Stimulated activated CD8-positive, alpha-beta memory T cell treated with anti-CD3 and anti-CD28 coated beads, Interleukin-7, amount 100 ng/mL, for 1 hour (primary cell): ENCODE results near the gene INPP4B.

Source experiments
- DNase-seq, 2 donors: peaks; one replicate each; pipeline ENCODE4 v3.0.0-alpha.2; 2020; ENCODE audit warnings: low read depth in 2 of 2

Gene INPP4B

DNA sequence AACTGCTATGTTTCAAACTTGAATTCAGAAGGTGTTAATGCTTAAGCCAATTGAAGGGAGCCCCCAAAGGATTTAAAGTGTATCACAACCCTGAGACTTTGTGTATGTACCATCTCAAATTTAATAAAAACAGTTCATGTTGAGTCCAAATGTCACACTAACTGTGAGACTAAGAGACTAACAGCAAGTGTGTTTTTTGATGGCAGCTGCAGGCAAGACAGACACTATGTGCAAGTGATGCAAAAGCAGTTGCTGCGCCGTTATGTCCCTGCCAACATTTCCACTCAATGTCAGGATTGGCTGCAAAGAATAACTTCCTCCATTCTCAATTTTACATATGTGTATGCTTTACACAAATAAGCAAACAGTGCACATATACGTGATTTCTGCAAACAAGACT lies 615.1 kb downstream of the INPP4B start:
- no peak for DNase-seq

DNA sequence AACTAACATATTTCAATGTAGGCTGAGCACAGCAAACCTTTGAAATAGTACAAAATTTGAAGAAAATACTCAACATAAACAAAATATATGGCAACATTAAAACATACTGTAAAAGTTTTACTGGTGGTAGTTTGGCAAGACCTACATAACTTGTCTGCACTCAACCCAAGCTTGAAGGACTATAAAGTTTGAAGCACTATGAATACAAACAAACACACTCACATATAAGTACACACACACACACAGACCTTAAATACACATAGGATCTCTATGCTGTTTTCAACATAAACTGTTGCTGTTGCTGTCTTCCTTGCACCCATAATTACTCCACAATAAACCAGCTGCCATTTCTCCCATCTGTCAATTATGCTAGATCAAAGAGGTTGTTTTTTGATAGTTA lies 620.1 kb downstream of the INPP4B start:
- no peak for DNase-seq

DNA sequence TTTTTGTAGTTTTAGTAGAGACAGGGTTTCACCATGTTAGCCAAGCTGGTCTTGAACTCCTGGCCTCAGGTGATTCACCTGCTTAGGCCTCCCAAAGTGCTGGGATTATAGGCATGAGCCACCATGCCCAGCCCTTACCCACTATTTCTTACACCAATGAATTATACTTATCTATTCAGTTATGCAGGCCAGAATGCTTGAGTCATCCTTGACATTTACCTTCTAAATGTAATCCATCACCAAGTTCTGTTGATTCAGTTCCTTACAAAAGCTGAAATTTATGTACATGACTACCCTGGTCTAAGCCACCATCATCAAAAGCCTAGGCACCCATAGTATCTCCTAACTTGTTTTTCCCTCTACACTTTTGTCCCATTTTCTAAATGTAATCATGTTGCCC lies 624.0 kb downstream of the INPP4B start:
- DNase-seq: no peak

DNA sequence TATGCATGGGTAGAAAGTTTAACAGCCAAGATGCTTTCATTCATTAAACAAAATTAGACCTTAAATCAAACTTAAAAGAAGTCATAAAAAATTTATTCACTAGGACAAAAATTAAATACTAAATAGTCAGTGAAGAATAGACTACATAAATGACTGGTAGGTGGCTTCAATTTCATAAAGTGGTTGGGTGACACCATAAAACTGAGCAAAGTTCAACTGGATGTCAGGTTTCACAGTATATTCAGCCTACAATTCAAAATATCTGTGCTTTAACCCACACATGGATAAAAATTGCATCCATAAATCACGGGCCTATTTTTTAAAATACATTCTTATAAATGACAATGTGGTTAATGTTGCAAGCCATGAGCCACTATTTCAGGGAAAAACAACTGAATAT lies 627.4 kb downstream of the INPP4B start:
- no peak for DNase-seq

DNA sequence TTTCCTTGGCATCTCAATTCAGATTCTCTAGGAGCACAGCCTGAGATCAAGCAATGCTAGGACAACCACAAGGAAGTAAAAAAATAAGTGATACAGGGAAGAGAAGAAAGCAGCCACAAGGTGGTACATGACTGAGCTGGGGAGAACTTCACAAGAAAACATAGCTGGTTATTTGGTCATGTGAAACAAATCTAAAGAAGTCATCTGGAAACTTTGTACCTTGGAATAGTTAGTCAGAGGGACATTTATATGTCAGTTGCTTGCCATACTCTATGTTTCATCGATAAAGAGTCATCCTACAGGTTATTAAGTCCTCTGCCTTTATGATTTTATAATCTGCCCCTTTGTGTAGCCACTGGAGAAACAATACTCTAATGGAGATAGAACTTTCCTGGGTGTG lies 634.7 kb downstream of the INPP4B start:
- no peak for DNase-seq

DNA sequence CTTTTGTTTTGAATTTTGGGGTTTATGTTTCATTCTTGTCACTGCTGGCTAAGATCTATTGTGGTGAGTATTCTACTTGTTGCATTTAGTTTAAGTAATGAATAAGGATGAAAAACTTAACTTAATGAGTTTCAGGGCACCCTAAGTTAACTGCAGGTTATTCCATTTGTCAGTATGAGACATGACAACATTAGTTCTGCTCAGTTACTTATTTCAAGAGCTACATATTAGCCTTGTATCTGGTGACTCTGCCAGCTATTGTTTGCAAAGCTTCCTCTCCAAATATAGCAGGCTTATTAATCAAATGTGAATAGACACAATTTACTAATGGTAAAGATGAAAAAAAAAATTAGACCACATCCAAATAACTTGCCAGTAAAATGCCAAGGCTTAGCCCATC lies 642.6 kb downstream of the INPP4B start:
- DNase-seq: no peak

DNA sequence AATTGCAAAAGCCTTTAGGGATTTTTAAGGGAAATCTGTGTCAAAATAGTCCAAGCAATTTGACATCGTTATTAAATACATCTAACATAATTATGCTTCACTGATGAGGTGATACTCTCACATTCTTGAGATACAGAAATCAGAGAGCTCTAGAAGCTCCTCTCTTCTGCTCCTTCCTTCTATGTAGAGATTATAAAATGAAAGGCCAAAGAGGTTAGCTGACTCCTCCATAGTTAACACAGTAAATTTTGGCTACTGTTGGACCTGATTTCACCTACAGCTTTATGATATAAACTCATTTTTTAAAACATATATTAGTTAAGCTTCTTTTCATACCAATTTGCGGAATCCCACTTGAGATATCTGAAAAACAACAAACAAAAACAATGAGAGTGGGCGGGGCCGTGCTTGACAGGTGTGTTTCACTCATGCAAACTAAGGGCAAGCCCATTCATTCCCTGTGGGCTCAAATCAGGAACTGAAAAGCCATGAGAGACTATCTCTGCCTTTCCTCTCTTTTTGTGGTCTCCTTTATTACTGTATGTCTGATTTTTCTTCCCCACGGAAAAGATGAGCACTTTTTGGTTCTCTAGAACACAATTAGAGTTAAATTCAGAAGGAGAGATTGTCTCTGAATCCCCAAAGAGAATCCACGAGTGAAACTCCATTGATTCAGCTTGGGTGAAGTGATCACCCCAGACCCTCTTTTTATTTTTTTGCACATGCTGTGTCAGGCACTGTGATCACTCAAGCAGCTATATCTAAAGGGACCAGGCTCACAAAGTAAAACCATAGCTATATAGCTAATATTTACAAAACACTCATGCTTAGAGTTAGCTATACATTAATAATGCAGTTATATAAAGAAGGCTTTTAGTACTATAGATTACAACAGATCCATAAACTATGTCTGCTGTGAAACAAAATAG lies 643.4 kb downstream of the INPP4B start:
- no peak for DNase-seq

DNA sequence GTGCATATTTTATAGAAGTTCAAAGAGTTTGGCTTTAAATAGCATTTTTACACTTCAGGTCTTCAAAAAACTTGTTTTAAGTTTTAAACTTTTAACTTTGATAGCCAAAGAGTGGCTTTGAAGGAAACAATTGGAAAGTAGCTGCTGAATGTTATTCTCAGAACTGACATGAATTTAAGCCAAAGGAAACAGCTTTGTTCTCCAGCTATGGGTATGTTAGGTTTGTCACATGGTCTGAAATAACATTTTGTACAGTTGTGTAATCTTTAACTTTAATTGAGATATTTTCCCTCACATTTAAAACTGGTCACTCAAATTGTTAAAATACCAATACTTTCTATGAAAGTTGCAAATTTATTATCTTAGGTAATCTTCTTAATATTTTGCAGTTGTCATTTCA lies 645.1 kb downstream of the INPP4B start:
- no peak for DNase-seq

DNA sequence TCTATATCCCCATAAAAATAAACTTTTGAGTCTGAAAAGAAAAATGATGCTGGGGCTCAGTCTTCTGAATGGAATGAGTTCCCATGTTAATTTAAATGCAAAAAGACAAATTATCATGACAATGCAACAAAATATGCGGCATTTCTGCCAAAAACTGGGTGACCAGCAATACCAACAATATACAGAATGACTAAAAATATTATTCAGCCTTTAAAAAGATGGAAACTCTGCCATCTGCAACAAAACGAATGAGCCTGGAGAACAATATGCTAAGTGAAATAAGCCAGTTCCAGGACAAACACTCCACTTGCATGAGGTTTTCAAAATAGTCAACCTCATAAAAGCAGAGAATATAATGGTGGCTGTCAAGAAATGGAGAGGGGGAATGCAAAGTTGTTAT lies 651.2 kb downstream of the INPP4B start:
- DNase-seq: no peak

DNA sequence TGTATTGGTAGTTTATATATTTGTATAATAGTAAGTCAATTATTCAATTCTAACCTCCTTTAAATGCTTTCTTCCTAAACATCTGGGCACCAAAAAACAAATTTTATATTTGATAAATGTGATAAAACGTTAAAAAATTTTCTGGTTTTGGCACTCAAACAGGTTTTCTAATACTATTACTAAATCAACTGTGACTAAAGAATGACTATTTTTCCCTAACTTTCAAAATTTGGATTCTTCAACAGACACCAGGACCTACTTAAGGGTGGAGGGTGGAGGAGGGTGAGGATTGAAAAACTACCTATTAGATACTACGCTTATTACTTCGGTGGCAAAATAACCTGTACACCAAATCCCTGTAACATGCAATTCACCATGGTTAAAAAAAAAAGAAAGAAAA lies 654.2 kb downstream of the INPP4B start:
- DNase-seq: no peak

DNA sequence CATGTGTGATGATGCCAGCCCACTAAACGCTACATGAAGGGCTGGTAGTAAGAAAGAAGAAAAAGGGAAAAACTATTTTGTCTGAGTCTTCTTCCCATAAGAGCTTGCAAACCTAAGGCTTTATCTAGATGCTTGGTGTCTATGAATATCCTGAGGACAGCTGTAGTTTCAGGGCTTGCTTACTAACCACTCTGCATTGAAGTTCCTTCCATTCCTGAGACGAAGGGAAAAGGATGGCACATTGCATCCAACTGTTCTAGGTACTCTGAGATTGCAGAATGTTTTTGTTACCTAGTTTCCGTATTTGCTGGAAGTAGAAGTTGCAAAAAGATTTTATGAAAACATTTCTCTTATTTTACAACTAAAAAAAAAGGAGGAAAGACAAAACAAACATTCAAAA lies 665.1 kb downstream of the INPP4B start:
- DNase-seq: no peak

DNA sequence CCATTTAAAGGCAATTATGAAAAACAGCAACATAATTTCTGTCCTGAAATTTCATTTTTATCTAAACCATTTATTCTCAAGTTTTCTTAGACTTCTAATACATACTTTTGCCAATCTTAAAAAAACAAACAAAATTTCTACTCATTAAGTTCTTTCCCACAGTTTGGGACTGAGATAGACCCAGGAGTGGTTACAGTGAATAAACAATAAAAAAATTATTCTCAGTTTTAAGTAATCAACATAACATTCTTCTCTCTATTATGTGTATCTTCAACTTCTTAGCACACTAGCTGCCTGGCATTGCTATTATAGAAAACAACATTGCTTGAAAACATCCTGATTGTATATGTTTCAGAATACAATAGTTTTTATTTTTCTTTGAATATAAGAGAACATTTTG lies 676.9 kb downstream of the INPP4B start:
- no peak for DNase-seq

DNA sequence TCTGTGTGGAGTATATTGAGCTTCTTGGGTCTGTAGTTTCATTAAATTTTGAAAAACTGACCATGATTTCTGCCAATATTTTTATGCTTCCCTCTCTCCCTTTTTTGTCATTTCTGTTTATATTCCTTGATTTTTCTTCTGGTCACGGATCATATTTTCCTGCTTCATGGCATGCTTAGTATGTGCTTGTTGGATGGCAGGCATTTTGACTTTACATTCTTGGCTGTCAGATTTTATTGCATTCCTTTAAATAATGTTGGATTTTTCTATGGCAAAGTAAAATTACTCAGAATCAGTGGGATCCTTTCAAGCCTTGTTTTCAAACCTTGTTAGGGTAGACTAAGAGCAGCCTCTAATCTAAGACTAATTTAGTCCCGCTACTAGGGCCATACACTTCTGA lies 677.9 kb downstream of the INPP4B start:
- DNase-seq: no peak

DNA sequence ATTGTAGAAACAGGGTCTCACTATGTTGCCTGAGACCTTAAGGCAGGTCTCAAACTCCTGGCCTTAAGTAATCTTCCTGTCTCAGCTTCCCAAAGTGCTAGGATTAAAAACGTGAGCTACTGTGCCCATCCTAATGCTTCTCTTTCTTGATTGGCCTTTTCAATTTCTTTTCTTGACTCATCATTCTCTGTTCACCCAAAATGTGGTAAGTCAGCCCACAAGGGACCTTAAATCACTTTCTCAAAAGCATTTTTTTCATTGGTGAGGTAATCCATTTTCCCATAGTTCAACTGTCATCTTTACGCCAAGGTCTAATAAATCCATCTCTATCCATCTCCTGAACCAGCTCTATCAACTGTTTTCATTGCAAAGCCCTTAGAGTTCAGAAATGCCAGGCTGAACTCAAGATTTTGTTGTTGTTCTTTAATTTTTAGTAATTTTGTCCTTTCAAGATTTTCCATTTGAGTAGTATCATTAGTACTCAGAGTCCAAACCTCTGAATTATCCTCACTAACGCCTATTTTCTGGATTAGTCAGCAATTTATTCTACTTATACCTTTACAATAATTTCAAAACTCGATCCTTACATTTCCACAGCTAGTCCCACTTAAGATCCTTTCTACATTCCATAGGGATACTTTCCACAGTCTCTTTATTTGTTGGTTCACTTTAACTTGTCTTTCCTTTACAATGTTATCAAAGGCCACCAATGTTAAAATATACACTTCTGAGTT lies 681.2 kb downstream of the INPP4B start:
- DNase-seq: no peak

DNA sequence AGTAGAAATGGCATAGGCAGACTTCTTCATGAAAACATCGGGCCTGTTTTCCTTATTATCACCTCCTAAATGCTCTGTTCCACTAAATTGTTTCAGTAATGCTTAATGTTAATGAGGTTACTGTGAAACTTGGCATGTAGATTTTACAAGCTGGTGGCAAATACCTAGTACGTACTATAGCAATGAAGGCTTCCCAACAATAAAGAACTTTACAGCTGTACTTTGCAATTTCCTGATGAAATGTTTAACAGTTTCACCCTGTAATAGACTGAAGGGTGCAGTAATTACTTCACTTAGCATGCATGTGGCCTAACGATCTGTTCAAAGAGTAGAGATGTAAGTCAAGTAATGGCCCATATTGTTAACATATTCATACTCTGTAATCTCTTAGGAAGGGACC lies 685.0 kb downstream of the INPP4B start:
- no peak for DNase-seq

DNA sequence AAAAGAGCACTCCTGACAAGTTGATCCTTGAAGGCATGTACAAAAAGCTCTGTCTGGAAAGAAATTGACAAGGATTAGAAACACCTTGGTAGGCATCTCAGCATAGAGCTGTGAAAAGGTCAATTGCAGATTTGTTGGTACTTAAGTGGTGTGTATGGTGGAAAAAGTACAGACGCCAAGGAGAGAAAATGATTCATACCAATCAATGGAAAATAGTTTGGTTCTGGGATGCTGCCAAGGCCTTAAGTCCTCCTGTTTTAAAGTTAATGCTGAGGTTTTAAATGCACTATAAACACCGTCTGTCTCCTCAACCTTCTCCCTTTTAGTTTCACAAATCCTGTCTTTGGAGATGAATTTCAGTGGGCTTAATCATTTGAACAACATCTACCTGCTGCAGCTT lies 685.6 kb downstream of the INPP4B start:
- no peak for DNase-seq

DNA sequence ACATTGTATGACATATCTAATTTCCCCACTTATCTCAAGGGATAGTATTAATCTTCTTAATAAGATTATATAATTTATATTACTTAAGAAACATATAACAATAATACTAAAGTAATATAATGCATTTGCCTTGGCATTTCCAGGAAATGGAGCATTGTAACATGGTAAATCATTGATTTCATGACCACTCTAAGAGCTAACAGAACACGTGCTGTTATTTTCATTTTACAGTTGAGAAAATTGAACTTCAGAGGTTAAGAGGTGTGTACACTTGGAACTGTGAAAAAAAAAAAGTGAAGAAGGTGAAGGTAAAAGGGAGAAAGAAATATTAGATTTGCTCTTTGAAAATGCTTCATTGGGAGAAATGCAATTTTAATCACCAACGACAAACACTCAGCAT lies 687.1 kb downstream of the INPP4B start:
- DNase-seq: no peak

DNA sequence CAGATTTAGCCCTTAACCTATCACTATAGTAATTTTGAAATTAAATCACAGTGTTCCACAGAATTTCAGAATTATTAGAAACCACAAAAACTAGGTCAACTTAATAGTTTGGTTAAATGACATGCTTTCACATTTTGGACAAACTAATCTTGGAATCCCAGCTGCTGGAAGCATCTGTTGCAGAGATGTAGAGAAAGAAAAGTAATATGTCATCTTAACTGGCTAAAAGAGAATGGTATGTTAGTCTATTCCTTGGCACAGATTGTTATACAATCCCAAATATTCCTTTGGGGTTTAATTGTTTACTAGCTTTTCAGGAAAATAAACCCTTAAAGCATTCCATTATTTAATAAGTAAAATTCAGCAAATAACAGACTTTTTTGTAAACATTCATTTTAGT lies 689.8 kb downstream of the INPP4B start:
- DNase-seq: no peak

DNA sequence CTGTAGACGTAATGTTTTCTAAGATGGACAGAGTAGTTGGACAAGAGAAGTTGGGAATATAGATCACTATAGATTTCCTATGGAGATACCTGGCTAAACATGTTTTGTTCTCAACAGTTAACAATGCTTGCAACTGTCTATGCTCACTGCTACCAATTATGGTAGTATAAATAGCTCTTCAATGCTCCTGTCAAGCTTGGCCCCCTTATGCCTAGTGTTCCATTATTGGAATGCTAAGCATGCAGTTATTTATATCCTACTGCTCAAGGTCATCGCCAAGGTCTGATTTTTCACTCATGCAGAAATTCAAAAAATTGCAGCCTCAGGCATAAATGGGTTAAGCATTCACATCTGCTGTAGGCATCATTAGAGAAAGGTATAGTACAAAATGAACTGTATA lies 690.8 kb downstream of the INPP4B start:
- DNase-seq: no peak

DNA sequence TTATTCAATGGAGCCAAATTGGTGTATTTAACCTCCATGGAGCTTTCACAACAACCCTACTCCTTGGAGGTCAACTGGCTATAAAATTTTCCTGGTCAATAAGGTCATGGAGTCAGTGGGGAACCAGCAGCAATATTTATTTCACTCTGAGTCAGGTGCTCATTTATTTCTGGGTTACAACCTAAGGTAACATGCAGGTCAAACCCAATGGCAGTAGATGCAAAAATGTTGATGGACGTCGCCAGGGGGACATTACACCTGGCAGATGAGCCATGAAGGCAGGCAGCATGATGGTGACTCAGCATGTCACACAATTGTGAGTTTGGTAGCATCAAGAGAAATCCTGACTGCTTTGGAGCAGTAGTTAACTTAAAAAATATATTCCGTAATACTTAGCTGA lies 695.6 kb downstream of the INPP4B start:
- DNase-seq: no peak

DNA sequence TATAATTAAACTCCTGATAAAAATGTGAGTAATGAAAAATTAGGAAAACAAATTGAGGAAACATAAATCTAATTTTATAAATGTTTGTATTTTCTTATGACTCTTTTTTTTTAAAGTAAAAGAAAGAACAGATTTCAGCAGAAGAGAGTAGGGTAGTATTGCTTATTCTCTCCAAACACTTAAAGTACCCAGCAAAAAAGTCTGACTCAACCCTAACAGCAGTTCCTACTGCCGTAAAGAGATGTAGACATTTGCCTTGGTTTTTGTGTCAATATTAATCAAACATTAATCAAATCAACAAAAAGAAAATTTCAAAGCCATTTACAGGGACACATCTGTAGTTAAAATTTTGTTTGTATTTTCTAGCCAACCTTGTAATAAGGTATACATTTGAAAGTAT lies 701.3 kb downstream of the INPP4B start:
- DNase-seq: no peak

DNA sequence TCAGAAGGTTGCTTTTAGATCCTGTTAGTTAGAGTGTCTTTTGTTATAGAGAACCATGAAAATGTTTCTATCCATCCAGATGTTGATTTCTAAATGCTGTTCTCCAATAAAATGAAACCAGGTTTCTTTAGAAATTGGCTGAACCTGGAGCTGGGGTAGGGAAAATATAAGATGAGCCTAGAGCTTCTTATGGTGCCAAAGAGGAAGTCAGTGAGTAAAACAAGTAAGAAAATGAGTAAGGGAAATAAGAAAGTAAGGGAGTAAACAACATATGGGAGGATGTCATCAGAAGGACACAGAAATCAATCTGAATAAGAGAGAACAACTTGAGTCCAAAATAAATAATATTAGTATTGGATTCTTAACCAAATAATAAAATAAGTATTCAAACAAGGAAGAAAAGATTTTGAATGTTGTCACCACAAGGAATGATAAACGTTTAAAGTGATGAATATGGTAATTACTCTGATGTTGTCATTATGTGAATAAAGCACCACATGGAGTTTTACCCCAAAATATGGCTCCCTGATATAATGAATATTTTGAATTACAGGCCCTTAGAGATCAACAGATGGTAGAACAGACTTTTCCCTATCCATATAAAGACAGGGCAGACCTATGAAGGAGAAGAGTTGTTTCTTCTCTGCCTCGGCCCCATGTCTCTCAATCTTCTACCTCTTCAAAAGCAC lies 703.6 kb downstream of the INPP4B start:
- DNase-seq: no peak

DNA sequence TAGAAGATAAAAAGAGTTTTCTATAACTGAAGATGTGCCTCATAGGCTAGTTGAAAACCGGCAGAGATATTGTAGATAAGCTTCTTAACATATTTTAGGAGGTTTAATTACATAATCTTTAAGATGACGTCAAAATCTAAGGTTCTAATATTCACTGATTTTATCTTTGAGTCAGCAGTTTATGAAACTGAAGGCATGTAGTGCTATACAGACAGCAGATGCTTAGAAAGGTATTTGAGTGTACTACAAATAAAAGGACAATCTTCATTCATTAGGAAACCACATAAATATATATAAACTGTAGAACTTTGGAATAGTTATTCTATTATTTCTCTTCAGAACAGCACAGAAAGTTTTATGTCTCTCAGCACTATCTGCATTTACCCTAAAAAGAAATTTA lies 704.9 kb downstream of the INPP4B start:
- no peak for DNase-seq
